Ovary (tissue), 3 donors: ENCODE measurements around the gene RRAS2.

ENCODE experiments used
- CTCF ChIP-seq, 3 donors: fragments of 450-650 bp in 2 of 3; fragments of 200-600 bp in 1 of 3; IDR thresholded peaks; one replicate each; pipeline versions ENCODE4 v1.5.1 to v1.8.0; 2016 to 2022; ENCODE audit warnings: antibody characterized with exemption in 3 of 3, mild to moderate bottlenecking in 1 of 3
- EP300 ChIP-seq: sonication (generic); formaldehyde crosslinking; IDR thresholded peaks from one replicate; pipeline ENCODE4 v1.6.1; 2017; ENCODE audit warnings: antibody characterized with exemption
- POLR2A ChIP-seq: fragments of 450-650 bp; IDR thresholded peaks from one replicate; pipeline ENCODE4 v1.6.1; 2017; ENCODE audit warnings: antibody characterized with exemption, mild to moderate bottlenecking, moderate library complexity
- donor health status: DM: no; HTN: no; CAD: no.

- TF ChIP-seq CTCF (IDR thresholded peaks at IDR 0.05): no peak
- no peak for TF ChIP-seq POLR2A
- TF ChIP-seq EP300: no peak
Measured at GRCh38 chr11:14366936-14367335, 8.0 kb upstream of the RRAS2 start.
